CD1c-positive myeloid dendritic cell (primary cell): Measurements from ENCODE around the gene SH2D1B.
"Not testable (repeated sequence)": the region's sequence is repeated elsewhere in the genome, so short reads cannot be mapped to it uniquely, and the experiment has no call there.

Source experiments
- DNase-seq: peaks from one replicate; pipeline ENCODE4 v3.0.0-alpha.2; 2016; ENCODE audit errors: extremely low spot score

The SH2D1B gene

DNA sequence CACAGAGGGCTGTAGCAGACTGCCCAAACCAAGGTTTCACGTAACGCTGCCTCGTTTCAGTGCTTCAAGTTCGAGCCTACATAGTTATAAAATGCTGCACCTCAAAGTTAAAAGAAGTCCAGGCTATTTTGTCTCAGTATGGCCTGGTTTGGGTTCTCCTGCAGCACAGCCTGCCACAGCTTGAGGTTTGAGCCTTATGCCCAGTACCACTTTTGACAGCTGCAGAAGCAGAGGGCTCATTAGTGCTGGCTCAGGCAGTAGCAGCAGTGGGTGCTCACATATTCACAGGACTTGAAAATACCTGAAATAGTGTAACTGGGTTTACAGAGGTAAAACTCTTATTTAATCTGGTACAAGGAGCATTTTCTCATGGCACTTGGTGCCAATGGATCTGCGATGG is 50.6 kb downstream of the SH2D1B start:
- DNase-seq, result no peak

DNA sequence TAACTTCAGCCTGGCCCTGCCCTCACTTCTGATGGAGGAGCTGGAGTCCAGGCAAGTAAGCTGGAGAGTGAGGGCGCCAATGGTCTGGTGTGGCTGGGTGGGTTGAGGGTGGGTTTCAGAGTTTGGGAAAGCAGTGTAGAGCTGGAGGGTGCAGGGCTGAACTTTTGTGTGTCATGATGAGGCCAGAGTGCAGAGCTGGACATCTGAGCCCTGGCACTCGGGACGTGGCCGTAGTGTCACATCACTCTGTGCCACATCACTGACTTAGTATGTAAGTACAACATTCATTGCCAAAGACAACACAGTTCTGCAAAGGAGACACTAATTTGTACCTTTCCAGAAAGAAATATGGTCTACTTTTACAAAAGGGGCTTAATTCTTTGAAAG is 51.1 kb downstream of the SH2D1B start:
- no peak for DNase-seq

DNA sequence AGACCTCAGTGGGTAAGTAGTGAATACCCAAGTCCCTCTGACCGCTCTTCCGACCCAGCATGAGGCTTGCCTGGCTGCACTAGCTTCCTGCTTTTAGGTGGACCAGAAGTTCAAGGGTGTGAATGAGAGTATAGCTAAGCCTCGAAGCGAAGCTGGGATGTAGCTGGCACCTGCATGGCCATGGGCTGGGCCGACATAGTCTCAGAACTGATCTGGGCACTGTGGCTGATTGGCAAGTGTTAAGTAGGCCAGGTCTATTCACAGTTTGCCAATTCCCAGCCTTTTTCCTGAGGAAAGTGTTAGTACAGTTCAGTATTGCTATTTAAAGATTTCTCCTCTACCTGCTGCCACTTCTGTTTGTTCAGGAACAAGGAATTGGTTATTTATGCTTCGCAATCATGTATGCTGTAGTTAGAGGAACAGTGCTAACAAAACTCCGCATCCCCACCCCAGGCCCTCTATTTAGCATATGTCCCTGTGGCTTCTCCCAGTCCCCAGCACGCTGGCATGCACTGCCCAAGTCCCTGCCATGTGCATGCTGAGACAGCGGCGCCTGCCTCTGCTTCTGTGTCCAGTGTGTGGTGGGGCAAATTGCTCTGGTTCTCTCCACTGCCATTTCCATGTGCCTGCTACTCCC is 51.6 kb downstream of the SH2D1B start:
- DNase-seq, result no peak

DNA sequence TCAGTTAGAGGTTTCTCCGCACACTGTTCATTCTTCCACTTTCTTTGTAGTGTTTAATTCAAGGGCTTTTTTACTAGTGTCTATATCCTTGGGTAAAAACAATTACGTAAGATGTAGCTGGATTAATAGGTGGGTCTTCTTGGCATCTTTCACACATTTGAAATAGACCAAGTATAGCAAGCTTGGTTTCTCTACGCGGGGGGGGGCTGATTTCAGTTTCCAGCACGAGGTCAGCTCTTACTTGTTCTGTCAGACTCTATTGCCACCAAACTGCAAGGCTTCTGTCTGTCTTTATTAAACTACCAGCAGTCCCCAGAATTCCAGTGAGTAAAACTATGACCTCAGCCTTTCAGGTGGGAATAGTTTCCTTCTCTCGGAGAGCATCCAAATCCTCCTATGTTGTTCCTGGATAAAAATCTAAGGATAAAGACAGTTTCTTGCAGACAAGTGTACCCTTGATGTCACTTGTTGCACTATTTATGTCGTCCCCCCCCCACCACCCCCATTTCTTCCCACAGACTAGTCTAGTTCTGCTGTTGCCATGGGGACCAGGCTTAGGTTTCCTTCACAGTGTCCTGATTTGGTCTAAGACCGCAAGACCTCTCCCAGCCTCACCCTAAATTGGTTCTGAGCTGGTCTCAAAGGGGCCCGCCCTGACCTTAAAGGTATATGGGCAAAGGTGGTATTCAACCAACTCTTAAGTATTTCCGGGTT is 52.3 kb downstream of the SH2D1B start:
- DNase-seq, result no peak

DNA sequence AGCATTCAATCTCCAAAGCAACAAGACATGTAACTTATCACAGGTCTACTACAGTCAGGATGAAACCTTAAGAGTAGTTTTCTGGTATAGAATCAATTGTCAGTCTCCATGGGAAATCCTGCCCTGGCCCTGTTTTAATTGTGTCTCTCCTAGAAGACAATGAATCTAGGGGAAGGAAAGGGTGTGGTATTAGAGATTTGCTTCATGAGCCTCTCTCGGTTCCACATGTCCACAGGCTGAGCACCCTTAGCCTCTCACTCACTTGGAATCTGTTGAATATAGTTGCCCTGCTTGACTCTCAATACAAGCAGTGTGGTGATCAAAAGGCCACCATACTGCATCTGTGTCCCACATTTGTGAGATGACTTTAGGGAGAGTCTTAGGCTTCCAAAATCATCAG is 53.0 kb downstream of the SH2D1B start:
- DNase-seq, result no peak

DNA sequence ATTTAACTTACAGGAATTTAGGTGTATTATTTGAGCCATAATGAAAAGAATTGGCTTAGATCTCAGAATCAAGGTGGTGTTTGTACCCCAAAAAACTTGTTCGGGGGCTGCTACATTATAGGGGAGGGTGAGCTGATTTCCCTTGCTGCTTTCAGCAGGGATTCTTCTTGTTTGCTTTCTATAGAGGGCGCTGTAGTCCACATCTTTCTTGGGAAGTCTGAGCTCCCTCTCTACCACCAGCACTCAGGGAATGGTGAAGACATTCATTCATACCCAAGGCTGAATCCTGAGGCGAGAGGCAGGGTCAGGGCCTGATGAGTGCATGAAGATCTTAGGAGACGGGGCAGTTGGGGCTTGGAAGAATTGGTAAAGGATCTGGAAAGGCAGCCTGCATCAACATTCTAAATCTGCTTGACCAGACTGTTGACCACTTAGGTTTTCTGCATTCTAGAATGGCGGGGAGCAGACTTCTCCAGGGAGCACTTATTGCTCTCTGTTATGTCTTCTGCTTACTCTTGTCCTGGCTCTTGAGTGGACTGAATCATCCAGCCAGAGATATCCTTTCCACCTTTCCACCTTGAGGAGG is 54.2 kb downstream of the SH2D1B start:
- peak; percentile 61 for DNase-seq

DNA sequence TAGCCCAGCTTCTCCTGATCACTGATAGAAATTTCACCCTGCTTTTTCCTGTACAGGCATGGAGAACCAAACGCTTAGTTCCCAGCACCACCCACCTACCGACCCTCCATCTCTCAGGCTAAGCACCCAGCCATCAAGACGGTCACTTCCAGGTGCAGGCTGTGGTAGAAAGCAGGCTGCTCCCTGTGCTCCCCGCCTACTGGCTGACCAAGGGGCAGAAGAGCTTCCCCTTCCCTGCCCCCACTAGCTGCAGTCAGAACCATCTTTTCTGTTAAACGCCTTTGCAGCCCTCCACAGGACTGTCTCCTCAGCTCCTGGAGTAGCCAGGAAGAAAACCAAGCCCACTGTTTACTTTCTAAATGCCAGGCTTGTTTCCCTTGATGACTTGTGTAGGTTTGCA is 58.2 kb downstream of the SH2D1B start:
- no peak for DNase-seq

DNA sequence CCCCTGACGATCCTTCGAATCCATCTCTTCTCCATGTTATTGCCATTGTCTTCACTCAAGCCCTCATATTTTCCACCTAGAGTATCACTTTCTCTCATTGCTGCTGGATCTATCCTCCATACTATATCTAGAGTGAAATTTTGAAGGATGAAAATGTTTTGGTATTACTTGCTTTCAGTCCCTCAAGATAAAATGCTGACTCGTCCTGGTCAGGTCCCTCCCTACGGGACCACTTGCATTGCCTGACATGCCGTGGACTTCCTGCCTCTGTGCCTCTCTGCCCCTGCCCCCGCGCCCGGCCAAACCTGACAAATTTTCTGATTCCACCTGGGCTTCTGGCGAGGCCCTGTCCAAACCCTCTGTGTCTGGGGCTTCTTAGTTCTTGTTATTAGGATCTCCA is 58.9 kb downstream of the SH2D1B start:
- no peak for DNase-seq

DNA sequence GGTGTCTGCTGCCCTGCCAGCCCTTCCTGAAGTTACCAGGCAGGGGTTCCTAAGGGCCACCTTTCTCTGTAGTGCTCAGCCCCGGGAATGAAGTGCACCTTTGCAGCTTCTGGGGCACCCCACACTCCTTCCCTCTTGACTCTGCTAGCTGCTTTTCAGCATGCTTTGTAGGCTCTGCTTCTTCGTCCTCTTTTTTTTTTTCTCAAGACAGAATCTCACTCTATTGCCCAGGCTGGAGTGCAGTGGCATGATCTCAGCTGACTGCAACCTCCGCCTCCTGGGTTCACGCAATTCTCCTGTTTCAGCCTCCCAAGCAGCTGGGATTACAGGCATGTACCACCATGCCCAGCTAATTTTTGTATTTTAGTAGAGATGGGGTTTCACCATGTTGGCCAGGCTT is 60.1 kb downstream of the SH2D1B start:
- not testable (repeated sequence) for DNase-seq

DNA sequence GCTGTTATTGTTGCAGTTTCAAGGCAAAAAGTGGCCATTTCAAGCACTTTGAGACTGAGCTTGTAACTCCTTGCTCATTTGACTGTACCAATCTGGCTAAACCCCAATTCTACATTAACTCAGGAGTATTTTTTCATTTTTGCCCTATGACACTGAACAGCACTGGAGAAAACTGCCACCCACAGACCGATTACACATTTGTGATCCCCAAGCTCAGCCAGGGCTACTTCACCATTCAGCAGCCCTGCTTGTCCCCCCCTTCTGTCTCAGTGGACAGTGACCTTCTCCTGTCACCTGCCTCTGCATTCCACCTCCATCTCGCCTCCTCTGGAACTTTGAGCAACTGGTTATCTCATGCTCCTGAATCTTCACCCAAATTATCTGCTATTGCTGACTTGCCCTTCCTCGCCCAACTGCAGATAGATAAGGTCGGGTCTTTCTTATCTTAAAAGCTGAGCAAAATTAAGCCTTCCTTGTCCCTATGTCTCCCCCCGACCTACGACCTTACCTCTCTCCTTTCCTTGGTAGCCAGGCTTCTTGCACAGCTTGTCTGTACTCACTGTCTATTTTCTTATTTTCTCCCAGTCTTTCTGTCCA is 60.6 kb downstream of the SH2D1B start:
- no peak for DNase-seq

DNA sequence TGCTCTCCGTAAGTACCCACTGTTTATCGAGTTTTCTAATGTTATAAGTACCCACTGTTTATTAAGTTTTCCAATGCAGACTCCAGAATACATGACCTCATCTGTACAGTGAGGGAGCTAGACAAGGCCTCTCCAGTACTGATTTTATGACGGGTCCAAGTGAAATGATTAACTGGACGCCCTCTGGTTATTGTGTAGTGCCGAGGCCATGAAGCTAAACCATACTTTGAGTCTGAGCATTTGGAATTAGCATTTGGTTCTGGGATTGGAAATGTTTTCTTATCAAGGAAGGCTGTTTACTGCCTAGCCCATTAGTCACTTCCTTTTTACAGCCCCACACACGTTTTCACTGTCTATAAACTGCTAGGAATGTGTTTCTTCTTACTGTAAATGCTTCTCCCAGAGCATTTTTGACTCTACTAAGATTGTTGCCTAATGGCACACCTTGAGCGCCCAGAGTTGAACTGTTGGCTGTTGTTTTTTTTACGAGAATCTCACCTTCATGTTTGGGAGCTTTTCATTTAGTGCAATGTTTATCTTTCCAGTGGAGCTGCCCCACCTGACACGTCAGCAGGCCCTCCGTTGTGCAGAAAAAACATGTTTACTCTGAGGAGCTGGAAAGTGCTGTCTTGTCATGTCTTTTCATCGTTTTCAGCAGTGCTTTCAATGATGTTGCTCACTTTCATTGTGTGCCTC is 62.2 kb downstream of the SH2D1B start:
- DNase-seq, result no peak

DNA sequence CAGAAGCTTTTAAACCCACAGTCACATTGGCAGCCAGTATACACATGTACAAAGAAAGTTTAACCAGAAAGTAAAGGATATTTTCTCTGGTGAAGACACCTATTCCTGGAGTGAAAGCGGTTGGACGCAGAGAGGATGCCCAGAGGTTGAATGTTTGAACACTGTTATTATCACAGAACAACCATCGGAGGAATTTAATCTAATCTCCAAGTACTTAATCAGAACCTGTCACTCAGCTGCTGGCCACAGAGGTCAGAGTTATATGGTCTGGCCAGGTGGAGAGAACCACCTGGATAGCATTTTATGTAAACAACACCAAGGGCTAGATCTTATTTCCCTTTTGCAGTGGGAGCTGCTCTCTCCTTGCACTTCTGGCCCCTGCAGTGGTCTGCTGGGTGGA is 64.7 kb downstream of the SH2D1B start:
- DNase-seq, result no peak
